Sigmoid colon (tissue), 7 donors: ENCODE measurements around the gene MPEG1. TPM values are rescaled to one million over a fixed set of nuclear protein-coding genes. Genes with fewer than 3 reads are reported as not detected.

Experiments used
- DNase-seq: peaks from one replicate; pipeline ENCODE4 v3.0.0-alpha.2; 2019
- H3K27ac ChIP-seq, 4 donors: fragments of 200-600 bp; sonication (generic); one replicate each; pipeline ENCODE4 v1.5.1; 2016 to 2019; ENCODE audit warnings: mild to moderate bottlenecking in 1 of 4
- H3K27me3 ChIP-seq, 3 donors: fragments of 200-600 bp; sonication (generic); one replicate each; pipeline ENCODE4 v1.5.1; 2019; ENCODE audit warnings: mild to moderate bottlenecking in 1 of 3
- H3K36me3 ChIP-seq, 4 donors: fragments of 200-600 bp; sonication (generic); one replicate each; pipeline ENCODE4 v1.5.1; 2016 to 2019
- H3K4me1 ChIP-seq, 4 donors: fragments of 200-600 bp; sonication (generic); one replicate each; pipeline ENCODE4 v1.5.1; 2017 to 2019
- H3K4me3 ChIP-seq, 4 donors: fragments of 200-600 bp; sonication (generic); one replicate each; pipeline ENCODE4 v1.5.1; 2017 to 2019; ENCODE audit warnings: mild to moderate bottlenecking in 2 of 4, moderate library complexity in 1 of 4
- H3K9me3 ChIP-seq, 4 donors: fragments of 200-600 bp in 3 of 4; sonication (generic) in 3 of 4; one replicate each; pipeline versions ENCODE4 v1.5.1 to v1.6.1; 2013 to 2019
- EP300 ChIP-seq, 4 donors: sonication (generic); formaldehyde crosslinking; IDR thresholded peaks; one replicate each; pipeline ENCODE4 v1.6.1; 2017; ENCODE audit warnings: antibody characterized with exemption in 4 of 4
- POLR2A ChIP-seq, 2 donors: fragments of 450-650 bp; IDR thresholded peaks; one replicate each; pipeline ENCODE4 v1.6.1; 2016; ENCODE audit warnings: antibody characterized with exemption in 2 of 2, mild to moderate bottlenecking in 2 of 2, moderate library complexity in 2 of 2
- POLR2AphosphoS5 ChIP-seq, 4 donors: sonication (generic); formaldehyde crosslinking; IDR thresholded peaks; one replicate each; pipeline ENCODE4 v1.6.1; 2017; ENCODE audit warnings: antibody characterized with exemption in 4 of 4
- WGBS, 2 donors: extraction: QIAGEN DNeasy Blood & Tissue Kit; methylation state at CpG; one replicate each; pipeline ENCODE4 v1.1.7; 2013; 5-methylcytosine and 5-hydroxymethylcytosine counted together
- intact Hi-C: fragments of 100-400 bp; cut with DNase I; formaldehyde crosslinking; loops from one replicate; pipeline ENCODE4 v1.15.1; 2023
- polyA plus RNA-seq, 3 donors: library from polyadenylated mRNA; stranded (reverse); fragments of 200-250 nt; gene quantifications; one replicate each; pipeline ENCODE4 v1.2.3, GENCODE V29; 2013
- total RNA-seq, 4 donors: library from RNA; depleted of rRNA; stranded (reverse); fragments of >200 nt; gene quantifications; one replicate each; pipeline ENCODE4 v1.1.0, GENCODE V29; 2016
- TF ChIP-seq, protein P1 (sequence below), 4 experiments: fragments of 450-650 bp in 3 of 4; fragments of 200-600 bp in 1 of 4; IDR thresholded peaks; one replicate each; pipeline ENCODE4 v1.5.1; 2016 to 2019; ENCODE audit warnings: antibody characterized with exemption in 4 of 4, mild to moderate bottlenecking in 3 of 4, moderate library complexity in 2 of 4
- donor health status: healthy with polysubstance abuse.
- donor health status: Bipolar disorder and iron deficiency.
- donor health status: healthy.

The MPEG1 gene
- total and polyA plus RNA-seq, 7 donors = 8.0 to 63.8 (median 15.6) TPM

DNA sequence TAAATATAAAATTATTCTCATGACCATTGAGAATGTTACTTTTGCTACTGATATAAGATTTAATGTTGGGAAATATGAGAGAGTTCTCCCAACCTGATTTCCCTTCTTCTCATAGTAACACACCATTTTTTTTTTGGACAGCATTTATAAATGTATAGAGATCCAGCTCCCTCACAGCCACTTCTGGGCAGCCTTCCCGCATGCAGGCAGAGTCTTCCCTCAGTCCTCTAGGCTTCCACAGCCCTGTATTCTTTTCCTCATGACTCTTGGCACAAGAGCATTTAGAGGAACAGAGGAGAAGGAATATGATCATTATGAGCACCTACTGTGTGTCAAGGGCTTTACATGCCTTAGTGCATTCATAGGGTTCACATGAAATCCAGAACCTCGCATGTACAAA is 31.8 kb downstream of the MPEG1 start:
- WGBS, 2 donors = 79 to 86% methylated on average over 2 of the region's 2 CpGs
- intact Hi-C loops = no loop called here
- no peaks in the 10 kb centered on the region for H3K36me3 ChIP-seq
- H3K4me3 ChIP-seq = no peak overlapping the region
- H3K9me3 ChIP-seq = no peaks in the 10 kb centered on the region
- DNase-seq = no peak
- no peaks in the 10 kb centered on the region for H3K27me3 ChIP-seq
- H3K27ac ChIP-seq = no peak overlapping the region
- H3K4me1 ChIP-seq = no peaks in the 10 kb centered on the region
- TF ChIP-seq POLR2AphosphoS5 (IDR thresholded peaks at IDR 0.05) (no peak), POLR2A (IDR thresholded peaks at IDR 0.05) (no peak), EP300 (IDR thresholded peaks at IDR 0.05) (no peak)
- TF ChIP-seq, protein P1, sequence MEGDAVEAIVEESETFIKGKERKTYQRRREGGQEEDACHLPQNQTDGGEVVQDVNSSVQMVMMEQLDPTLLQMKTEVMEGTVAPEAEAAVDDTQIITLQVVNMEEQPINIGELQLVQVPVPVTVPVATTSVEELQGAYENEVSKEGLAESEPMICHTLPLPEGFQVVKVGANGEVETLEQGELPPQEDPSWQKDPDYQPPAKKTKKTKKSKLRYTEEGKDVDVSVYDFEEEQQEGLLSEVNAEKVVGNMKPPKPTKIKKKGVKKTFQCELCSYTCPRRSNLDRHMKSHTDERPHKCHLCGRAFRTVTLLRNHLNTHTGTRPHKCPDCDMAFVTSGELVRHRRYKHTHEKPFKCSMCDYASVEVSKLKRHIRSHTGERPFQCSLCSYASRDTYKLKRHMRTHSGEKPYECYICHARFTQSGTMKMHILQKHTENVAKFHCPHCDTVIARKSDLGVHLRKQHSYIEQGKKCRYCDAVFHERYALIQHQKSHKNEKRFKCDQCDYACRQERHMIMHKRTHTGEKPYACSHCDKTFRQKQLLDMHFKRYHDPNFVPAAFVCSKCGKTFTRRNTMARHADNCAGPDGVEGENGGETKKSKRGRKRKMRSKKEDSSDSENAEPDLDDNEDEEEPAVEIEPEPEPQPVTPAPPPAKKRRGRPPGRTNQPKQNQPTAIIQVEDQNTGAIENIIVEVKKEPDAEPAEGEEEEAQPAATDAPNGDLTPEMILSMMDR (IDR thresholded peaks at IDR 0.05) = no peak

DNA sequence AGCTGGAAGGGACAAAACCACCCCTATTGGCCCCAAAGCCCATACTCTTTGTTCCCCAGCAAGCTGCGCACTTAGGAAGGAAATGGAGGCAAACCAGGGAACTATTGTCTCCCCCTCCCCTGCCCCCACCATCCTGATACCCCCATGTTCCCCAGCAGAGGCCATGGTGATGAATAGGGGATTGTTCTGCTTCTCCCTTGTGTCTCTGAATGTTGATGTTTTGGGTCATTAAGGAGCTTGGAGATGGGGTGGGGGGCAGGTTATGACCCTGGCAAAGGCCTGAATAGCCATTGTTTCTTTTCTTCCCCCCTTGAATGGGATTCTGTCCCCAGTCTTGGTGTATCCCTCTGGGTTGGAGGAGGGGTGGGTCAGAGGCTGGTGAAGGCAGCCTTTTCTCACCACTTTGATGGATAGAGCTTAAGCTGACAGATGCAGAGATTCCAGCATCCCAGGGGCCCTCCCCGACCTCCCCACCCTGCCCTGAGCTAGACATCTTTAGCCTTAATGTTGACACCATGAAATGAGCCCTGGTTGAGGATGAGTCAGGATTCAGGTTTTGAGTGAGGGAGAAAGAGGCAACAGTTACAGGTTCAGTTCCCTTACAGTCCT is 32.5 kb downstream of the MPEG1 start:
- 87 to 91% methylated on average over 2 of the region's 2 CpGs for WGBS, 2 donors
- Histone ChIP-seq H3K4me3 (no peak overlapping the region), H3K27ac (no peak overlapping the region), H3K9me3 (no peaks in the 10 kb centered on the region), H3K27me3 (no peaks in the 10 kb centered on the region), H3K36me3 (no peaks in the 10 kb centered on the region), H3K4me1 (no peaks in the 10 kb centered on the region)
- no peak for DNase-seq
- TF ChIP-seq EP300 (IDR thresholded peaks at IDR 0.05) (no peak), POLR2A (IDR thresholded peaks at IDR 0.05) (no peak), POLR2AphosphoS5 (IDR thresholded peaks at IDR 0.05) (no peak)
- TF ChIP-seq, protein P1 (IDR thresholded peaks at IDR 0.05) = no peak
- intact Hi-C loops = no loop called here

DNA sequence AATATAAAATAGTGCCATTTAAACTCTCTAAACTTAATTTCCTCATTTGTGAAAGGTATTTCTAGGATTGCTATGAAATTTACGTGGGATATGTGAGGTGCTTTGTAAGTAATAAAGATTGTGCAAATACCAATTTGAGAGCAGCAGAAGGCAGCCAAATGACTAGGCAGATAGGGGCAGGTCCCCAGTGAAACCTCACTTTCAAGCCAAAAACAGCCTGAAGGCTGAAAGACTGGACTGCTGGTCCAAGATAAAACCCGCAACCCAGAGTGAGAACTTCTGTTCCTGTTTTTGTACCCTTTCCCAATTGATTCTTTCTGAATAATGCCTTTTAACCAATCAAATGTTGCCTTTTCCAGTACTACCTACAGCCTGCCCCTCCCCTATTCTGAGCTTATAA is 33.6 kb downstream of the MPEG1 start:
- no peak for DNase-seq
- intact Hi-C loops = loop anchor here (10.0 kb wide), 1 partner anchor 506 kb away; no protein-coding TSS in a partner anchor
- Histone ChIP-seq H3K27me3 (no peaks in the 10 kb centered on the region), H3K27ac (no peak overlapping the region), H3K4me1 (no peaks in the 10 kb centered on the region), H3K4me3 (no peak overlapping the region), H3K36me3 (no peaks in the 10 kb centered on the region), H3K9me3 (no peaks in the 10 kb centered on the region)
- WGBS, 2 donors = 58 to 82% methylated on average over 2 of the region's 2 CpGs
- TF ChIP-seq, protein P1 (IDR thresholded peaks at IDR 0.05) = no peak
- no peak for TF ChIP-seq EP300 (IDR thresholded peaks at IDR 0.05)
- TF ChIP-seq POLR2A (IDR thresholded peaks at IDR 0.05) = no peak
- TF ChIP-seq POLR2AphosphoS5 (IDR thresholded peaks at IDR 0.05) = no peak

DNA sequence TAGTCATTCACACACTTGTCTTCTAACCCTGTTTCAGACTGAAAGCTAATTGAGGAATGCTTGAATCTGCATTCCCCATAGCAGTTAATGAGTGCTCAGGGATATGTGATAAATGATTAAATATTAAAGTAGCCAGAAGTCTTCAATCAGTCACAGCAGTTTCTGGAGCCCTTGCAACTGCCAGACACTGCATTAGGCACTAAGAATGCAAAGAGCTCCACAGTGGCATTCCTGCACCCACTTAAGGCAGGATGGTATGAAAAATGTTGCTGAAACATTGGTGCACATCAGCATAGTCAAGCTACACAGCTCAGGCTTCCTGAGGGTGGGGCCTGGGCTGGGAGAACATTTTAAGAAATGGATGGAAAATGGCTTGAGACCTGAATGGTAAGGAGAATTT is 34.3 kb downstream of the MPEG1 start:
- H3K36me3 ChIP-seq = no peaks in the 10 kb centered on the region
- no peaks in the 10 kb centered on the region for H3K27me3 ChIP-seq
- peaks cover 0 to 6% (median 2%) of the 10 kb centered on the region in 4 donors for H3K4me1 ChIP-seq
- no peak overlapping the region for H3K27ac ChIP-seq
- H3K9me3 ChIP-seq = no peaks in the 10 kb centered on the region
- TF ChIP-seq POLR2AphosphoS5 (IDR thresholded peaks at IDR 0.05) (no peak), POLR2A (IDR thresholded peaks at IDR 0.05) (no peak), EP300 (IDR thresholded peaks at IDR 0.05) (no peak)
- TF ChIP-seq, protein P1 (IDR thresholded peaks at IDR 0.05) = no peak
- H3K4me3 ChIP-seq = no peak overlapping the region
- DNase-seq = no peak
- intact Hi-C loops = loop anchor here (10.0 kb wide), 1 partner anchor 506 kb away; no protein-coding TSS in a partner anchor

DNA sequence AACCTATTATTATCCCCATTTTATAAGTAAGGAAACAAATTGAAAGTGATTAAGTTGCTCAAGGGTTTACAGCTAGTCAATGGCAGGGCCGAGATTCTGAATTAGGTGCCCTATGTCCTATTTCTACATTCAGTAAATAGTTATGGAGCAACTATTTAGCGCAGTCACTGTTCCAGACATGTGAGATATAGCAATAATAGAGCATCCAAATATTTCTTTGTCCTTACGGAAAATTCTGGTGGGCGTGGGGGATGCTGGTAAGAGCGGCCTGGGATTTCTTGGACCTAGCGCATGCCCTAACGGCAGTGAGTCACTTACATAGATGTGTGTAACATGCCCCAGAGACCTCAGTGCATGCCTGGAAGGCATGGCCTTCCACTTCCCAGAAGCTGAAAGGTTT is 36.4 kb downstream of the MPEG1 start:
- Histone ChIP-seq H3K4me3 (no peak overlapping the region), H3K36me3 (no peaks in the 10 kb centered on the region), H3K27me3 (no peaks in the 10 kb centered on the region), H3K27ac (no peak overlapping the region), H3K4me1 (peaks cover 0 to 18% (median 16%) of the 10 kb centered on the region in 4 donors), H3K9me3 (no peaks in the 10 kb centered on the region)
- TF ChIP-seq POLR2AphosphoS5 (IDR thresholded peaks at IDR 0.05) (no peak), POLR2A (IDR thresholded peaks at IDR 0.05) (no peak), EP300 (IDR thresholded peaks at IDR 0.05) (no peak)
- TF ChIP-seq, protein P1 (IDR thresholded peaks at IDR 0.05) = no peak
- intact Hi-C loops = loop anchor here (10.0 kb wide), 1 partner anchor 508 kb away; no protein-coding TSS in a partner anchor
- WGBS, 2 donors = 79 to 83% methylated on average over 7 of the region's 7 CpGs
- DNase-seq = no peak
